ENCODE results near the gene HSD11B2.
A peak's percentile ranks its signal among the peaks of the same experiment; 100 is the strongest.

HSD11B2 gene

DNA sequence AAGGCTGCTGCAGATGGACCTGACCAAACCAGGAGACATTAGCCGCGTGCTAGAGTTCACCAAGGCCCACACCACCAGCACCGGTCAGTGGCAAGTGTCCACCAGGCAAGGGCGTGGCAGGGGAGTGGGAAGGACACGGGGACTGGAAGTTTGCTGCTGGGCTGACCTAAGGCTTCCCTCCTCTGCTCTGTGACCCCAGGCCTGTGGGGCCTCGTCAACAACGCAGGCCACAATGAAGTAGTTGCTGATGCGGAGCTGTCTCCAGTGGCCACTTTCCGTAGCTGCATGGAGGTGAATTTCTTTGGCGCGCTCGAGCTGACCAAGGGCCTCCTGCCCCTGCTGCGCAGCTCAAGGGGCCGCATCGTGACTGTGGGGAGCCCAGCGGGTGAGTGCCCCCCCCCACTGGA, 4.8 kb downstream of the HSD11B2 start:
- DNase-seq = no peak

DNA sequence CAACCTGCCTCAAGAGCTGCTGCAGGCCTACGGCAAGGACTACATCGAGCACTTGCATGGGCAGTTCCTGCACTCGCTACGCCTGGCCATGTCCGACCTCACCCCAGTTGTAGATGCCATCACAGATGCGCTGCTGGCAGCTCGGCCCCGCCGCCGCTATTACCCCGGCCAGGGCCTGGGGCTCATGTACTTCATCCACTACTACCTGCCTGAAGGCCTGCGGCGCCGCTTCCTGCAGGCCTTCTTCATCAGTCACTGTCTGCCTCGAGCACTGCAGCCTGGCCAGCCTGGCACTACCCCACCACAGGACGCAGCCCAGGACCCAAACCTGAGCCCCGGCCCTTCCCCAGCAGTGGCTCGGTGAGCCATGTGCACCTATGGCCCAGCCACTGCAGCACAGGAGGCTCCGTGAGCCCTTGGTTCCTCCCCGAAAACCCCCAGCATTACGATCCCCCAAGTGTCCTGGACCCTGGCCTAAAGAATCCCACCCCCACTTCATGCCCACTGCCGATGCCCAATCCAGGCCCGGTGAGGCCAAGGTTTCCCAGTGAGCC, 5.8 kb downstream of the HSD11B2 start:
- DNase-seq = no peak

GRCh38 chr16:67437513-67437912, 6.6 kb downstream of the HSD11B2 start:
- no peak for DNase-seq

- no peak for DNase-seq
Measured at GRCh38 chr16:67438098-67438791, 7.3 kb downstream of the HSD11B2 start.

GRCh38 chr16:67438824-67439393, 8.0 kb downstream of the HSD11B2 start:
- DNase-seq = no peak

DNA sequence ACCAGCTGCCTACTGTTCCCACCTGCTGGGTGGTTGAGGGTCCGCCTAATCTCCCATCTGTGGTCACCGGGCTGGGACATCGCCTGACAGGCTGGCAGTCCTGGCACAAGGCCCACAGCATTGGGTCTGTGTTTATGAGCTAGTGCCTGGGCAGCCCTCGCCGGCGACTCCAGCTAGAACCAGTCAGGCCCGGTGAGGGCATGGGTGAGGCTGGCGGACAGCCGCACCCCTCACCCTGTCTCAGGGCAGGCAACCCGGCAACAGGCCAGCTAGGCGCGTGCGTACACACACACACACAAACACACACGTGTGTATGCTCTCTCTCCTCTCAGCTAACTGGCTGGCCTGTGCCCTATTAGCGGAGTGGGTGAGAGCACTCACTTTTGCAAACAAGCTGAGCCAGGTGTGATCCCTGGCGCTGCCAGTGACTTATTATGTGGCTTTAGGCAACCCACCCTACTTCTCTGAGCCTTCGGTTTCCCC, 10.4 kb downstream of the HSD11B2 start:
- DNase-seq = peak in 8 of 14 donors; percentile 11 to 86 (median 16)

DNA sequence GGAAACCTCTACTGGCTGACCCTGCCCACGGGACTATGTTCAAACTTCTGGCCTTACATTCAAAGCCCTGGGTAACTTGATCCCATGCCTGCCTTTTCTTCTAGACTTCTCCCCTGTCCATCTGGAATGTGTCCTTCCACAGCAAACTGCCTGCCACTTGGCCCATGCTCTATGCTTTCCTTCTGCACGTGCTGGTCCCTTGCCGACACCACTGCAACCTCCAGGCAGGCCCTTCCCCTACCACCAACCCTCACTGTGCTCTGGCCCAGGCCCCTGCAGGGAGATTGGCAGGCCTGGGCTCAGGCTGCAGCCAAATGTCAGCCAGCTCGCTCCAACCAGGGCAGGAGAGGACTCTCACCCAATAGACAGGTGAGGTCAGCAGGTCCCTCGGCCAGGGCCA, 11.0 kb downstream of the HSD11B2 start:
- DNase-seq = peak in 1 of 14 donors; percentile 76

DNA sequence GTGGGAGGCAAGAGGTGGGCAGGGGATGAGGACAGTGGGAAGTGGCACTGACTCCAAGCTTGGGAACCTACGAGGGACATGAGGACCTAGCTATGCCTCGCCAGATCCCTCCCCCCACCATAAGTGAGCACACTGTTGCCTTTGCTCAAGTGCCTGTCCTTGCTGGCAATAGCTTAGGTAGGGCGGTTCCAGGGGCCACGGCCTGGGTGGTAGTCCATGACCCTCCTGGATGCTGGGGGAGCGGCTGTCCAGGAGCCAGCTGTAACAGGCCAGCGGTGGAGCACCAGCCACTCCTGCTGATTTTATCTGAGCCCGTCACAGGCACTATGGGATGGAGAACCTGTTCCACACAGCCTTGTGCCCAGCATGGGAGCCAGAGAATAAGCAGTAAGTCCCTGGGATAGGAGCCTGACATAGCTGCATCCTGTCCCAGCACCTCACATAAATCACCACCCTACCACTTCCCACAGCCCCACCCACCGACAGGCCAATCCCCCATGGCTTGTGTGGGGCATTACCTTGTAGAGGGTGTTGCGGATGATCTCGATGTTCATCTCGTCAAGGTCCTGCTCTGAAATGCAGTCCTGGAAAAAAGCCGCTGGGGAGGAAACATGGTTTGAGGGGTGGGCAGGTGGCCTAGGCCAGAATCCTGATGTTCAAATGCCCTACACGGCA, 11.8 kb downstream of the HSD11B2 start:
- no peak for DNase-seq

DNA sequence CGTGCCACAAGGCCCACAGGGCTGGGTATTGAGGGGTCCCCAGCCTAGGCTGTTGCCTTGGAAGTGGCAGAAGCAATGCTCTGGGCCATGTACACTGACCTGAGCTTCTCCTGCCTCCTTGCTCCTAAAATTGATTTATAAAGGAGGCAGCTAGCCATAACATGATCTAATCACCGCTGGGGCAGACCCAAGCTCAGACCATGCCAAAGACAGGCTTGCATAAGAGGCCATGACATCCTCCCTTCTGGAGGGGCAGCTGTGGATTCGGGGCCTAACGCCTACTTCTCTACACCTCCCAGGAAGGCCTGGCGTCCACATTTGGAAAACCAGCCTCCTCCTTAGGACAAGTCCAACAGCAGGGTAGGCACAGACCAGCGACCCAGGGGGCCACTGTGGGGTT, 12.3 kb downstream of the HSD11B2 start:
- DNase-seq = no peak

DNA sequence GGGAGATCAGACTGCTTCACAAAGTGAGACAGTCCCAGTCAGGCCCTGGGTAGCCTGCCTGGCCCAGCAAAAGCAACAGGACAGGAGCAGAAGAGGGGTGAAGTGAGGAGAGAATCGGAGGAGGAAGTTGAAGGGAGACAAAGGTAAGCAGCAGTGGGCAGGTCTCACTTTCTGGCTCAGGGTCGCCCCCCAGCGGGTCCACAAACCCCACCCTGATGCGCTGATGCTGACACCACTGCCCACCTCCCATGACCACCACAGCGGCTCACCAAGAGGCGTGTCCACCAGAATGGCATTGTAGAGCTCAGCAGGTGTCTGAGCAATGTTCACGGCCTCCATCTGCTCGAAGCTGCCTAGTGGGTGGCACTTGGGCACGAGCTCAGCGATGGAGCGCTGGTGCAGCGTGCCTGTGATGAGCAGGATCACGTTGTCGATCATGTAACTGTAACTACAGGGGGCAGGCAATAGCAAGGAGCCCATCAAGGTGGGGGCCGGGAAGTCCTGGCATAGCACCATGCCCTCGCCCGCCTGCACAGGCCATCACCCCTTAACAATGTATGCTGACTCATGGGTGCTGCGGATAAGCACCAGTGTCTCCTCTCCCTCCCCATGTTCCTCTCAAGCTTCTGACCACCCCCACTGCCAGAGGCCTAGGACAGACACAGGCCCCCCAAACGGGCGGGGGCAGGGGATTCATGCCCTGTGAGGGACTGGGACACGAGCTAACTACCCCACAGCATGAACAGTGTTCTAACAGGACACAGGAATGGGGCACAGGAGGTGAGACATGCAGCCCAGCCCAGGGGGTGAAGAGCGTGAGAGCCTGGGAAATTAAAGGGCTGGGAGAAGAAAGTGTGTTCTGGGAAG, 13.6 kb downstream of the HSD11B2 start:
- peak in 1 of 14 donors; percentile 42 for DNase-seq

DNA sequence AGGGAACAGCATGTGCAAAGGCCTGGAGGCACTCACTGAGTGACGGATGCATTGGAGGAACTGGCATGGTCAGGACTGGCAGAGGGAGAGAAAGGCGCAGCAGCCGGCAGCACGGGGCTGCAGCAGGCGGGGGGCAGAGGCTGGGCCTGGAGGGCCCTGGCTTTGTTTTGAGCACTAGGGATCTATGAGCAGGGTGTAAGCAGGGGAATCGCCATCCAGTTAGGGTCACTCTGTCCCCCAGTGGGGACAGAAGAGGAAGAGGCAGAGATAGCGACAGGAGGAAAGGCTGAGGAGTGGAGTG, 14.2 kb downstream of the HSD11B2 start:
- no peak for DNase-seq

- peak in 2 of 14 donors; percentile 28 to 95 for DNase-seq
Measured at GRCh38 chr16:67445441-67445912, 14.6 kb downstream of the HSD11B2 start.

DNA sequence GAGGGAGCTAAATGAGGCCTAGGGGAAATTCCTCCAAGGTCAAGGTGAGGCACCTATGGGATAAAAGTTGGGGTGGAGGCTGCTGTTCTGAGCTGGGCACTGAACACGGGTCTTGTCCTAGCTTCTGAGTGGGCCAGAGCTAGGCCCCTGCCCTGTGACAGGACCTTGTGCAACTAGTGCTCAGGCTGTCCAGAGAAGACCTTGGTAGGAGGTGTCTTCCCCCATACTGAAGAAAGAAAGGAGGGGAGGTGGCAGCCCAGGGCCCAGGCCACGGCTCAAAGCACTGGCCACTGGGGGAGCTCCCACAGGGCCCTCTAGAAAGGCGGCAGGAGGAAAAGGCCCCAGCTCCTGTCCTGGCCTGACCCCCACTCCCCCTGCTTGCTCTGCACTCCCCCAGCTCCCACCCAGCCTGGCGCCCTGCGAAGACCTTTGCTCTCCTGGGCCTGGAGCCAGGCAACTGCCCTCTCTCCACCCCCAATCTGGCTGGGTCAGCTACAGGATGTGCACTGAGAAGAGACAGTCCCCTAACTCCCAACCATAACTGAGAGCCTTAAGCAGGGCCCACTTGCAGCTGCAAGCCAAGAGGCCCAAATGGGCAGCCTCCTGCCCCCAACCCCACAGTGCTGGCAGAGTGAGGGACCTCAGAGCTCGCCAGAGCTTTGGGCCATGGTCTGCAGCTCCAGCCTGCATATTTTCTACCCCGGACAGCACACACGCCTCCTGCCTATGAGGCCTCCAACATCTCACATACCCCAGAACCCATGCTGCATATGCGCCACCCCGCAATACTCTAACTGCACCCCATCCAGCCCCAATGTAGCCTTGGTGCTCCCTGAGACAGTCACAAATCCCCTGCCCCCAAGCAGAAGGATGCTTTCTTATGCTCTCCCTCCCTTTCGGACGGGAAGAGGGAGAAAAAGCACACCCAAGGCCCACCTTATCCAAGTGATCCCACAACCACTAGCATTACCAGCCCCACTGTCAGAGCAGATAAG, 15.3 kb downstream of the HSD11B2 start:
- peak in 2 of 14 donors; percentile 18 to 30 for DNase-seq

GRCh38 chr16:67446968-67447507, 16.1 kb downstream of the HSD11B2 start:
- DNase-seq = no peak

DNA sequence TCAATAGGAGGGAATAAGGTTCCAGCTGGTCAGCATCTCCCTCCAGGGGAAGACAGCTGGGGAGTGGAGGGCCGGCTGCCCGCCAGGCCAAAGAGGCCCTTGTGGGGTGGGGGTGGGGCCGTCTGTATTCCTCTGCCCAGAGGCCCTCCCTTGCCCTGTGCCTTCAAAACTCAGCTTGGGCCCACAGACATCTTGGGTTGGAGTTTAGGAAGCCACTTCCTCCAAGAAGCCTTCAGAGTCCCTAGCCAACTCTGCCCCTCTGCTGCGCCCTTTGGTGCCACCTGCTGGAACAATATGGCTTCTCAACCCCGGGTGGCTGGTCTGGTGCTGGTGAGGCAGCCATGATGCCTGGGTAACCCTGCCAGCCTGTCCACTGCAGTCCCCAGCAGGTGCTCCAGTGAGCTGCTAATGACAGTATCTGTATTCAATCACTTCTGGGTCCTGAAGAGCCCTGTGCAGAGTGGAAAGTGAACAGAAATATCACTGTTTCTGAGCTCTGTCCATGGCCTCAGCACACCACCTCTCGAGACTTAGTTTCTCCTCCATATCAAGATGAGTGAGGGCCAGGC, 16.7 kb downstream of the HSD11B2 start:
- peak in 2 of 14 donors; percentile 11 to 18 for DNase-seq

DNA sequence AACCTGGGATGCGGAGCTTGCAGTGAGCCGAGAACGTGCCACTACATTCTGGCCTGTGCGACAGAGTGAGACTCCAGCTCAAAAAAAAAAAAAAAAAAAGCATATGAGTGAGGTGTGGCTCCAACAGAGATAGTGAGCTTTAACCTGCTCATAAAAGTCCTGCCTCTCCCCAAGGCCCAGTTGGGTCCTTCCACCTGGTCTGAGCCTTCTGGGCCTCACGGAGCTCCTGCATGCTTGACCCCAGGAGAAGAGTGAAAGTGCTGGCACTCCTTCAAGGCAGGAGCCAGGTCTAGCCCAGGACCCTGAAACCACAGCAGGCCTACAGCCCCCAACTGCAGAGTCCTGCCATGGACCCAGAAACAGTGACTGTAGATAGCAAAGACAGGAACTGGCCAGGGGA, 17.7 kb downstream of the HSD11B2 start:
- no peak for DNase-seq

DNA sequence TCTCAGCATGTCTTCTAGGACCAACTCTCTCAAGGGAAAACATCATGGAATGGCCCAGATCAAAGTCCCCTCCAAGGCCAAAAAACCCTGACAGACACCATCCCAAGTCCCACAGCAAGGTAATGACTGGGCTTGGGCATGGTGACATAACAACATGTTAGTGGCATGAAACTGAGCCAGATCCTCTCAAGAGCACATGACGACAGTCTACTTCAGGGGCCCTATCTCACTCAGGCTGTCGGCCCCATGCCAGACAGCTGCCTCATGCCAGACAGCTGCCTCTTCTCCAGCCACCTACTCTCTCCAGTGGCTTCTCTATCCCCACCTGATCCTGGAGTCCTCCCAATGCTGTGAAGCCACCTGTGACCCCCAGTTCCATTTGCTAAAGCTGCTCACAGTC, 18.4 kb downstream of the HSD11B2 start:
- no peak for DNase-seq

DNA sequence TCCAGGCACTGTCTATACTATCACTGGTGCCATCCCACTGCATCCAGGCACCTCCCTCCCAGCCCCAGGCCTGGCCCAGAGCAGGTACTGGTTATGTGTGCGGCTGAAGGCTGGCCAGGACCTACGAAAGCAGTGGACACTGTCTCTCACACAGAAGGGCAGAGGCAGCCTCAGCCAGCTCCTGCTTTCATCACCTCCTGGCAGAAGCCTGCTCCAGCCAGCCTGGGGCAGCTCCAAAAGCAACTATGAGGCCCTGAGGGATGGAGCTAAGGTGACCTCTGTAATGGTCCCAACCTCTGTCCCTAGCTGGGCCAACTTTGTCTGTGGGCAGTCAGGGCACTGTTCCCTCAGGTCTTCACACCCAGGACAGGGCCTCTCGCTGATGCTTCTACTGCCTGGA, 18.8 kb downstream of the HSD11B2 start:
- DNase-seq = peak in 2 of 14 donors; percentile 22 to 37

GRCh38 chr16:67451061-67451703, 20.3 kb downstream of the HSD11B2 start:
- DNase-seq = peak in 6 of 14 donors; percentile 10 to 60 (median 28)

All from C1 segment of cervical spinal cord (tissue), 14 donors.